ENCODE data around the gene RASSF10.

RASSF10 gene

DNA sequence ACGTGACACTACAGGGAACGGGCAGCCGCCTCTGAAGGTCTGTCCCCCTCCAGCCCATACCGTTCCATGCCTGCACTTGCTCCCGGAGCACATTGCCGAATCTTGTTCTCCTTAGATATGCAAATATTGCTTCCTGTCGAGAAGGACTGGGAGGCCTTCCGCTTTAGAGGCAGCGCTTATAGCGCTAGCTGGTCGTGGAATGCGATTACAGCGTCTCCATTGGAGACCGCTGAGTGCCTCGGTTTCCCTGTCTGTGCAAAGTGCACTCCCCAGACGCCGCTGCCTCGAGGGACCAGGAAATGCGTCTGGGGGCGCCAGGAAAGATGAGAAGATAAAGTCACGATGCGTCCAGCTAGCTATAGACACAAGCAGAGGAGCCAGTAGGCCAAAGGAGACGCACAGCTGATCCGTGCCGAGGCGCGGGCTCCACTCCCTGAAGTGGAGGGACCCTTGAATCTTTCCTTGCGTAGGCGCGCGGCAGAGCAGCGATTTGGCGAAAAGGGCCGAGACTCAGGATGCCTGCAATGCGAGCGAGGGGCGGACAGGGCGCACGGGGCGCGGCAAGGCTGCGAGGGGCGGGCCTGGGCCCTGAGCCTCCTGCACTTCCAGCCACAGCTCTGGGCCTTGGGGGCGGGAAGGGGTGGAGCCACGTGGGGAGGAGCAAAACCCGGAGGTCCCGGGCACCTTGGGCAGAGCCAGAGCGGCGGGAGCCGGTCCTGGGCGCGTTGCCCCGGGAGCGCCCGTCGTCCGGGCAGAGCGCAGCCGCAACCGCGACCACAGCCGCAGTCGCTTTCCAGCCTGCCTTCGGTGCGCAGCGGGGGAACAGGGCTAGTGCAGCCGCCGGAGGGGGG is at the start of gene RASSF10:
Gene RASSF10 (plus strand): TSS at position 692 of the 851 bp plus-strand sequence. CDS start 261 bp downstream, outside the sequence.
- DNase-seq, result peak in 49 of 58 donors; percentile 5 to 86 (median 49)

DNA sequence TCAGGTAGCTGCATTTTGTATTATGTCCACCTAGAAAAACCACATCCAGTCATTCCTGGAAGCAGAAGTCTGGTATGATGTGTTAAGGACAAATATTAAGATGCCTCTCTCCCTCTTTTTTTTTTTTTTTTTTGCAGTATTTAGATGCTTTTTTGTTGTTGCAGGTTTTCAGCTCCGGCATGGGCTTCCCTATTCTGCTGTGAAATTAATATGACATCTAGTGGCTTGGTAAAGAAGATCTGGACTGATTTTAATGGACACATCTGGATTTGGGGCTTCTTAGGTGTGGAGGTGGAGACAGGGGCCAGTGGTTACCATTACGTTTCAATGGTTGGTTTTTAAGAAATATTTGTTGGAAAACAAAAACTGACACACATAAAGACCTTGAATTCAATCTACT is 47.5 kb upstream of the RASSF10 start:
- no peak for DNase-seq

DNA sequence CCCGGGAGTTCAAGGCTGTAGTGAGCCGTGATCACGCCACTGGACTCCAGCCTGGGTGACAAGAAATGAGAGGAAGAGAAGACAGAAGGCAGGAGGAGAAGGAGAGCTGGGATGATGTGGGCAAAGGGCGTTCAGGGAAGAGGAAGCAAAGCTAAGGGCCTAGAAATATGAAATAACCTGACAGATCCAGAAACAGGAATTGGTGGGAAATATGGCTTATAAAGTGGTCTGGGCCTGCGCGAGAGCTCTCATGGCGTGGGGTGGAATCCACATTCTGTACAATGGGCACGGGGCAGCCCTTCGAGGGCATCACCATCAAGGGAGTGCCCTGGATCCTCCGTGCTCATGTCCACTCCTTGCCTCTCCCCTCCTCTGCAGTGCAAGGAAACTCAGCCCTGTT is 46.8 kb upstream of the RASSF10 start:
- DNase-seq, result no peak

DNA sequence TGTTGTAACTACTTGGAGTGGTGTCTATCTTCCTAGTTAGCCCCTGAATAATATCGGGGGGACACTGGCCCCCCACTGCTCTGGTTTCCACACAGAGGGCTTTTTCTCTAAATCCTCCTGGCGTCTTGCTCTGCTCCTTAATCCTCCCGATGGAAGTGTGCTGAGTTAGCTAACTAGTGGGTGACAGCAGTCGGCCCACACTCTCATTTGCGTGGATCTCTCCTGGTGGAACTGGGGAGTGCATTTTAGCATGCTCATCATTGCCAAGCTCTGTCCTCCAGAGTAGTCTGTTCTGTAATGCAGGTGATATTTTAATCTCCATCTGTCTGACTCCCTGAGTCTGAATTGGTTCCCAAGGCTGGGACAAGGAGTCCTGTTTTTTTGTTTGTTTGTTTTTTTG is 46.1 kb upstream of the RASSF10 start:
- peak in 3 of 58 donors; percentile 5 to 10 (median 6) for DNase-seq

DNA sequence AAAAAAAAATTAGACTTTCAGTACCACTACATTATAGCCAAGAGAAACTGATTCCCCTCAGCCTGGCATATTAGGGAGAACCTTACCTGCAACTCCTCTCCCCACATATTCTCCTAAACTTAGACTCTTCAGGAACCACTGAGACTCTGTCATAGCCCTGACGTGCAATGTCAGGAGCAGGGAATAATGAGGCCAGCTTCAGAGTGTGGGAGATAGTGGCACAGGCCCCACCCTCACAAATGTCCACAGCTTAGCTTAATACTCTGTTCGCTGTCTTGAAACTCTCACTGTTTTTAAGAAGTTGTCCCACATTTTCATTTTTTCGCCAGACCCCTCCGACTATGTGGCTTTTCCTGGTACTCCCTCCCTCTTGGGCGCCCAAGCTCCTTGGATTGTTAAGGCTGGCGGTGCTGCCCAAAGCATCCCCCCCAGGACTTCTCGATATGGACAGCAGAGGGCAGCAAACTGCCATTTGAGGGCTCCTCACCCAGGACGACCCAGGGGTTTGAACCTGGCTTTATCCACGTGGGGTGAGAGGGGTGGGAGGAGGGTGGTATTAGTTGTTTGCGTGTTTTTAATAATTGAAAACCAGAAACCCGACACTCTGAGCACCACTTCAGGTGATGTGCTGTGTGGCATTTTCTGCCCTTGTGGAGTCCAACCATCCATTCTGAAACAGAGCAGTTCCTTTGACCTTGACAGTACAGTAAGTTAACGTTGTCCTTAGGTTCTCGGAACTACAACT is 45.2 kb upstream of the RASSF10 start:
- DNase-seq, result peak in 54 of 58 donors; percentile 1 to 74 (median 38)

DNA sequence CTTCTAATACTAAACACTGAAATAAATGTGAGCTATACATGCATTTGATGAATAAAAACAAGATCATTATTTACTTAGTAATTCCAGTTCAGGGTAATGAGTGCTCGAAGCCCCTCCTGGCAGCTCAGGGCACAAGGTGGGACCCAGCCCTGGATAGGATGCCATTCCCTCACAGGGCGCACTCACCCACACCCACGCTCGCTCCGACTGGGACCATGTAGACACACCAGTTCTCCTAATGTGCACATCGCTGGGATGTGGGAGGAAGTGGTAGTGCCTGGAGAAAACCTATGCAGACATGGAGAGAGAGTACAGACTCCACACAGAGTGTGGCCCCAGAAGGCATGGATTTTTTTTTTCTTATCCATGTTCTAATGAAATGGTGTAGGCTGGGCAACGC is 44.5 kb upstream of the RASSF10 start:
- DNase-seq, result no peak

DNA sequence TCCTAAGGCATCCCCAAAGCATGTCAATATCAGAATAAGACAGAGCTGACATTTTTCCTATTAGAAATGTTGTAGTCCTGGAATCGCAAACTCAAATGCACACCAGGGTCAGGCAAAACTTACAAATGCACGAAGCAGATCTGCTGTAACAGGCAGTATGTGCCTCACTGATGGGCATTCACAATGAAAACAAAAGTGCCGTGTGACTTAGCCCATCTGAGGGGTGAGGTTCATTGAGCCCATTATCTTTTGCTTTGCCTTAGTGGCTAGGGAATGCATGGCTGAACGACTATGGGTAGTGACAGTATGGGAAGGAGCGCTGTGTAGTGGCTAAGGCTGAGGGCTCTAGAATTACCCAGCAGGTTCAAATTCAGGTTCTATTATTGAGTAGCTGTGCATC is 43.1 kb upstream of the RASSF10 start:
- DNase-seq, result no peak

DNA sequence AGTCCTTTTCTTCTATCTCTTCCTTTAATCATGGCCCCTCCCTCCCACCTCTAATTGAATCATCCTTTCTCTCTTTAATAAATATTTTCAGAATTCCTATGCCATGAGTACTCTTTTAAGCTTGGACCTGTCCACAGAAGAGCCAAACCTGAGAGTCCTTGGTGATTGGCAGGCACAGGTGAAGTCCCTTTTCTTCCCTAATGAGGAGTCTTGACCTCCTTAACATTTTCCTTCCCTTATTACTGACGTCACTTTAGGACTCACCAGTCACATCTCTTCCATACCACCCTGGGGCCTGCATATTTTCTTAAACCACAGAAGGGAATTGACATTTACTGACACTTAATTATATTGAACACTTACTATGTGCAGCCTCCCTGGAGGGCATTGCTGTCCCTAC is 41.0 kb upstream of the RASSF10 start:
- DNase-seq, result no peak

DNA sequence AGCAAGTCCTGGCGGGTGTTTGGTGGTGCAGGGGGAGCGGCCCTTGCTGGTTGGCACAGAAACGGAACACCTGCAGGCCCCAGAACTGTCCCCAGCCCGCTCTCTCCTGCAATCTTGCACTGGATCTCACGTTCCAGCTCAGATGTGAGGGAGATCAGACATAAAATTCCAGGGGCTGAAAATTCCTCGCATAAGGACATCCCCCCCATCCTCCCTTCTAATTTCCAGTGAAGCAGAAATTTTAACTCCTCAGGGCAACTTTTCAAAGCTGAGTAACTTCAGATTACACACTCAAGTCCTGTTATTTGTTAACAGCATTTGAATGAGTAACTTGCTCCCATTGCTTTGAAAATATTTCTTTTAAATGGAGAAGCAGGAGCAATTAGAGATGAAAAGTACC is 40.3 kb upstream of the RASSF10 start:
- DNase-seq, result no peak

DNA sequence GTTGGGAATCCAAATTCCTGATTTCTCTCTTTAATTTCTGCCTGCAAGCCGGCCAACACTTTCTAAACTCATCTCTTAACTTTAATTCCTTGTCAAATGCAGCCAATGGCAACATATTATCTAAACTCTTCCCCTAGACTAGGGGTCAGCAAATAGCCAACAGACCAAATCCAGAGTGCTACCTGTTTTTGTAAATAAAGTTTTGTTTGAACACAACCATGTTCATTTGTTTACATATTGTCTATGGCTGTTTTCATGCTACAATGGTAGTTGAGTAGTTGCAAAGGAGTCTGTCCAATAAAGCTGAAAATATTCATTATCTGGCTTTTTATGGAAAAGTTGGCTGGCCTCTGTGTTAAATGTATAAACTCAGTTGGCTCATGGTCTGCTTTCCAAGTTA is 37.2 kb upstream of the RASSF10 start:
- no peak for DNase-seq

DNA sequence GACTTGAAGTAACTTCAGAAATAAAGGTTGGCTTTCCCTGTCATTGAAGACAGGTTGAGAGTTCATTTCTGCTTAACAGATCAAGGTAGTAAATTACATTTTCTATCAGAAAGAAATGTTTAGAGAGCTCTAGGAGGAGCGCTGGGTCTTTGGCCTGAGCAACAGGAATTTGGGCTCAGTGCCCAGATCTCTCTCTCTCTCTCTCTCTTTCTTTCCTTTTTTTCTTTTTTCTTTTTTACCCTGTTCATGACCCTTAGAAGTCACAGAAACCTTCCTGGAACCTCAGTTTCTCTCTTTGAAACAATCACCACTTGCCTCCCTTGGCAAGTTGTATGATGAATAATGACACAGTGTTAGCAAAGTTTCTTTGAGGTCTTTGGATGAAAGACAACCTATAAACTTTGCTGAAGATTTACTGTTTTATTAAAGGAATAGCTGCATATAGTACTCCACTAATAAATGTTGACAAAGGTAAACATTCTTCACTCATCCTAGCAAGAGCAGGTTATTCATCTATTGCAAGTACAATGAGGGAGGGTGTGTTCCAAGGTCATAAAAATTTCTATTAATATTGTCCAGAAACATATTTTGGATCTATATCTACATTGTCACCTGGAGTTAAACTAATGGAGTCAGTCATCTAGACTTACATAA is 35.5 kb upstream of the RASSF10 start:
- DNase-seq, result peak in 1 of 58 donors; percentile 2

DNA sequence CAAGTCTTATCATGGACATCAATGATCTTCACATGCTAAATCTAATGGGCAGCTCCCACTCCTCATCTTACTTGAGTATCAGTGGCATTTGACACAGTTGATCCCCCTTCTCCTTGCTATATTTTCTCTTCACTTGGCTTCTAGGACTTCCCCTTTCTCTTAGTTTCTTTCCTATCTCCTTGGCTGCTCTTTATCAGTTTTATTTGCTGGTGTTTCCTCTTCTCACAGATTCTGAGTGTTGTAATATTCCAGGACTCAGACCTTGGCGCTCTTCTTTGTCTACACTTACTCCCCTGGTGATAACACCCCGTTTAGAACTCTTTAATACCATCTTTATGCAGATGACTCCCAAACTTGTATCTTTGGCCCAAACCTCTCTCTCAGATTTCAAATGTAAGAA is 33.9 kb upstream of the RASSF10 start:
- no peak for DNase-seq

DNA sequence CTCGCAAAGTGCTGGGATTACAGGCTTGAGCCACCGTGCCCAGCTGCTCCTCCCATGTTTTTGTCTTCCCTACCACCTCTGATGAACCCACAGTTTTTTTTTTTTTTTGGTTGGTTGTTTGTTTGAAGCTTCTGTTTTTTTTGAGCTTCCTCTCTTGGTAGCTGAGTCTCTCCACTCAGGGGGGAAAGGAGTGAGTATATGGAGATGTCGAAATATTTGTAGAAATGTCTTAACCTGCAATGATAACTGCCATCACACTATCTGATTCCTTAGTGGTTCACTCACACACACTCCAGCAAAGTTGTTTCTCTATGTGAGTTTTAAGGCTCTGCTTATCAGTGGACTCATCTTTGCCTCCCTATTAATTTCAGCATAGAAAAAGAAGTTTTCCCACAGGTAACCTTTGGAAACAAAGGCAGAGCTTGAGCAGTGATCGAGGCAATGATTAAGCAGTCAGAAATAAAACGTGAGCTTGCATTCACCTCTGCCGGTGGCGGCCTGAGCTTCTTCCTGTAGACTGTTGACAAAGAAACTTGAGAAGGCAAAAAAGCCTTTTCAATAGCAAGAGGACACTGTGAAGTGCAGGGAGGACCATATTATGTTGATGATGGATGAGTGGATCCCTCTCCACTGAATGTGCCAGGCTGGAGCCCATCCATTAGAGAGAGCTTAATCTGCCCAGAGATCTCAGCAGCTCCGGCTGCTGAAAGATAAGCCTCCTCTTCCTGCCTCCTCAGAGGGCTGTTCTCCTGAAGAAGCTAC is 29.0 kb upstream of the RASSF10 start:
- no peak for DNase-seq

DNA sequence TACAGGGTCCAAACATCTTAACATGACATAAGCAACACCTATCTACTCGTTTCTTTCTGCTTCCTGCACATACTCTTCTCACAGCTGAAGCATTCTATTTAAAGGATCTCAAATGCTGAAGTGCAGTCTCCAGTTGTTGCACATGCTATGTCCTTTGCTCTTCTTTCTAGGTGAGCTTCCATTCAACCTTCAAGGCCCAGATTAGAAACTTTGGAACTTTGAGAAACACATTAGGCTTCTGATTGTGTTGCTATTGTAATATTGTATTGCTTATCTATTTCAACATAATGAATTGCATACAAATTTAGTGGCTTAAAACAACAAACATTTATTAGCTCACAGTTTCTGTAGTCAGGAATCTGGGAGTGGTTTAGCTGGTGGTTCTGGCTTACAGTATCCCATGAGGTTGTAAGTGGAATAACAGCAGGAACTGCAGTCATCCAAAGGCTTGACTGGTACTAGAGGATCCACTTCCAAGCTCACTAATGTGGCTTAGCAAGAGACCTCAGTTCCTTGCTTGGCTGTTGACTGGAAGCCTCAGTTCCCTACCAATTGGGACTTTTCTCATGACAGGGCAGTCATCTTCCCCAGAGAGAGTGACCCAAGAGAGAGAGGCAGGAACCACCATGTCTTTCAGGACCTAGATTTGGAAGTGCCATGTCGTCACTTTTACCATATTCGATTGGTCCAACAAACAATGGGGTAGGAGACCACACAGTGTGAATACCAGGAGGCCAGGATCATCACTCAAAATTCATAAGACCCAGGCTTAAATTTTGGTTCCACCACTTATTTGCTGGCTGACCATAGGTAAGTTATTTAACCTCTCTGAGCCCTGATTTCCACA is 27.2 kb upstream of the RASSF10 start:
- no peak for DNase-seq

DNA sequence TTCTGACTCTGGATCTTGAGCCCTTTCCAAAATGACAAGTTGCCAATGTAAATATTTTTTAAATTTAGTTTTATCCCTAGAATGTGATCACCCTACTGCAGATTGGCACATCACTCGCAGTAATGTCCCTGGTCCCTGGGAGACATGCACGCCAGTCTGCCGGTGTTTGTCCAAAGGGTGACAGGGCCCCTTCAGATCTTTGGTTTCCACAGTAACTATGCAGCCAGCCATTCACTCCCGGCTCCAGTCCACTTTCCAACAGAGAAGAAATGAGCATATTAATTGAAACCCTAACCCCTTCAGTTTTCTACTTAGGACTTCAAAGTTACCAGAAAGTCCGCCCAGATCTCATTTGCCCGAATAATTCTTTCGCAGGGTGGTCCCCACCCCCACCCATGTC is 25.8 kb upstream of the RASSF10 start:
- DNase-seq, result peak in 8 of 58 donors; percentile 5 to 33 (median 11)

DNA sequence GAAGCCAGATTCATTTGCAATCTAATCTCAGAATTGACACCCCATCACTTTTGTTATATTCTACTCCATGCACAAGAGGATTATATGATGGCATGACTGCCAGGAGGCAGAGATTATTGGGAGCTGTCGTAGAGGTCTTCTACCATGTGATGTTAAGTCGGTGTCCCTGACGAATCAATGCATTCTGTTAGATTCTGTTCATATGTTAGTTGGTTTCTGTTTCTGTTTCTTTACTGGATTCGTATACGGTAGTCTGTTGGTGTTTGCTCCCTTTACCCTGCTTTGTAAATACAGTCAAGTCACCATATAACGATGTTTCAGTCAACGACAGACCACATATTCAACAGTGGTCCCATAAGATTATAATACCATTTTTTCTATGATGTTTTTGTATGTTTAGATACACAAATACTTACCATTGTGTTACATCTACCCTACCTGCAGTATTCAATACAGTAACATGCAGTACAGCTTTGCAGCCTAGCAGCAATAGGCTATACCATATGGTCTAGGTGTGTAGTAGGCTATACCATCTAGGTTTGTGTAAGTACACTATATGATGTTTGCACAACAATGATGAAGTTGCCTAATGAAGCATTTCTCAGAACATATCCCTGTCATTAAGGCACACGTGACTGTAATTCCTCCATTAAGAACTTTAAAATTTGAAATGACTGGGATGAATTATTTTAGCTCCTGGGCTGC is 22.8 kb upstream of the RASSF10 start:
- DNase-seq, result no peak

DNA sequence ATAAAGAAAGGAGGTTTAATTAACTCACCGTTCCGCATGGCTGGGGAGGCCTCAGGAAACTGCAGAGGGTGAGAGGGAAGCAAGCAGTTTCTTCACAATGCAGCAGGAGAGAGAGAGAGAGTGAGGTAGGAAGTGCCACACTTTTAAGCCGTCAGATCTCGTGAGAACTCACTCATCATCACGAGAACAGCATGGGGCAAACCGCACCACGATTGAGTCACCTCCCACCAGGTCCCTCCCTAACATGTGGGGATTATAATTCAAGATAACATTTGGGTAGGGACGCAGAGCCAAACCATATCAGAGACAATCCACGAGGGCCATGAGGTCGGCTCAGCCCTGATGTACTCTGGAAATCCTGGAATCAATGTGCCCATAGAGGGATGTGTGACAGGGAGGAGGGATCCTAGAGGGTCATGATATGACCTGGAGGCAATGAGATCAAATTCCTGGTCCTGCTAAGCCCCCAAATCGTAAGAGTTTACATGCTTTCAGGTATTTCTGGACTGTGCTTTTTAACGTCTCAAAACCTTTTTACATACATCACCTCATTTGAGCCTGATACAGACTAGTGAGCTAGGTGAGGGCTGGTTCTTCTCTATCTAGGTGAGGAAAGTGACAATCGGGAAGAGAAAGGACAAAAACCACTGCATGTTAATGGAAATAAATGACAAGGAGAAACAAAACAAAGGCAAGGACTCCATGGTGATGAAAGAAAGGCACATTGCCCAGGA is 19.5 kb upstream of the RASSF10 start:
- no peak for DNase-seq

DNA sequence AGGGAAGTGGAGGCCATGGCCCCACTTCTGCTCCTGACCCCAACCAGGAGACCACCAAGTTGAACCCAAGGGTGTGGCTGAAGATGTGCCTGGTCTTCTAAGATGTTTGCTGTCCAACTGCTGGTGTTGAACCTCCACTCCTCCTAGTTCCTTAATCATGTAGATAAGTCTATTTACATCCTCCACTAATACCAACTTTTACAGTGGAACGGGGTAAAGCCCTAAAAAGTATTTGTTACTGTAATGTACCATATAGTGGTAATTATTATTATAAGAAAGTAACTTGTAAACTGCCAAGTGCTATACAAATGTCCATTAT is 19.0 kb upstream of the RASSF10 start:
- no peak for DNase-seq

DNA sequence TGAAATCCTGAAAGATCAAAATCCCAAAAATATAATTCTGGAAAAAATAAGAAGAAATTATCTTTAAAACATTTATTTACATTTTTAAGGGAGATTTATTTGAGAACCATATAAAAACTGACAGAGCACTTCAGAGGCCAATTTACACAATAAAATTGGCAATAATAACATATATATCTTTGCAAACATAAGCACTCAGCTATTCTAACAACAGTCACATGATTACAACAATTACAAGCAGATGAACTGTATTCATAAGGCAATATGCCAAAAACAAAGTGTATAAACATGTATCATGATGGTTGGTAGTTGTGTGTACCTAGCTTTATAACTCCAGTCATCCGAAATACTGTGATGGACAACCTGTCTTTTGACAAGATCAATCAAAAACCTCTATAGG is 17.7 kb upstream of the RASSF10 start:
- DNase-seq, result no peak
